Natural killer cell (primary cell): ENCODE results near the gene AXIN2. TPM values are rescaled to one million over a fixed set of nuclear protein-coding genes. Genes with fewer than 3 reads are reported as not detected.

Source experiments
- ATAC-seq, 3 donors: fragments of 150-1000 bp in 2 of 3; fragments of 200-7000 bp in 1 of 3; cut with Tn5 transposase; 1 replicate in 1 of 3; 2 replicates in 2 of 3; pipeline ENCODE4 v1.10.0; 2021; ENCODE audit warnings: mild to moderate bottlenecking in 2 of 3, moderate library complexity in 2 of 3
- DNase-seq, 2 donors: peaks; one replicate each; pipeline versions ENCODE4 v3.0.0 to v3.0.0-alpha.2; 2013 to 2021; ENCODE audit warnings: mixed read lengths in 1 of 2
- H3K27ac ChIP-seq: one replicate; pipeline ENCODE4 v1.5.1; 2013; ENCODE audit warnings: mild to moderate bottlenecking, low read length
- H3K27me3 ChIP-seq: one replicate; pipeline ENCODE4 v1.6.1; 2013; ENCODE audit warnings: low read length; ENCODE audit not compliant: control insufficient read depth, insufficient read depth
- H3K36me3 ChIP-seq: one replicate; pipeline ENCODE4 v1.6.1; 2013; ENCODE audit warnings: low read length; ENCODE audit not compliant: control insufficient read depth, insufficient read depth
- H3K4me1 ChIP-seq: one replicate; pipeline ENCODE4 v1.6.1; 2013; ENCODE audit warnings: low read length; ENCODE audit not compliant: control insufficient read depth, insufficient read depth
- H3K4me3 ChIP-seq: one replicate; pipeline ENCODE4 v1.5.1; 2013; ENCODE audit warnings: low read length
- H3K9me3 ChIP-seq: one replicate; pipeline ENCODE4 v1.6.1; 2013; ENCODE audit warnings: low read length; ENCODE audit not compliant: control insufficient read depth, insufficient read depth
- H3K27ac Mint-ChIP-seq, 2 donors: one replicate each; pipeline ENCODE4 v1.8.0; 2022; ENCODE audit warnings: mild to moderate bottlenecking in 2 of 2, mixed read lengths in 2 of 2, moderate library complexity in 1 of 2
- H3K27me3 Mint-ChIP-seq, 2 donors: one replicate each; pipeline ENCODE4 v1.8.0; 2022; ENCODE audit warnings: low read depth in 2 of 2, mixed read lengths in 2 of 2
- H3K36me3 Mint-ChIP-seq: one replicate; pipeline ENCODE4 v1.8.0; 2022; ENCODE audit warnings: mixed read lengths
- H3K4me1 Mint-ChIP-seq, 2 donors: one replicate each; pipeline ENCODE4 v1.8.0; 2022; ENCODE audit warnings: mixed read lengths in 2 of 2
- H3K4me3 Mint-ChIP-seq: one replicate; pipeline ENCODE4 v1.8.0; 2022; ENCODE audit warnings: mild to moderate bottlenecking, moderate library complexity, mixed read lengths
- H3K9me3 Mint-ChIP-seq, 2 donors: one replicate each; pipeline ENCODE4 v1.8.0; 2022; ENCODE audit warnings: mixed read lengths in 2 of 2
- CTCF ChIP-seq: fragments of 200-600 bp; IDR thresholded peaks from one replicate; pipeline ENCODE4 v1.8.0; 2022; ENCODE audit warnings: antibody characterized with exemption
- WGBS: methylation state at CpG from one replicate; pipeline ENCODE4 v1.1.7; 2013; ENCODE audit warnings: missing lambda C conversion rate; ENCODE audit not compliant: insufficient coverage; 5-methylcytosine and 5-hydroxymethylcytosine counted together
- intact Hi-C: fragments of 100-400 bp; cut with micrococcal nuclease; formaldehyde crosslinking; loops from one replicate; pipeline ENCODE4 v1.14.2; 2022
- total RNA-seq, 4 donors: library from RNA; stranded (reverse); fragments of 120-200 nt in 1 of 4; gene quantifications; one replicate each; pipeline versions ENCODE4 v1.2.3 to v1.2.4, GENCODE V29; 2013 to 2022

AXIN2 gene
- total RNA-seq, 3 donors from 2014 or later (not counting 1 experiment from before 2014, with no cell fraction given), result 1.3 to 4.1 (median 1.7) TPM

GRCh38 chr17:65529761-65530522 lies 31.5 kb downstream of the AXIN2 start:
- TF ChIP-seq CTCF, result no peak
- H3K4me3 Mint-ChIP-seq, result no peak overlapping the region
- H3K36me3 ChIP-seq, result no peaks in the 10 kb centered on the region
- H3K4me1 Mint-ChIP-seq, result no peaks in the 10 kb centered on the region
- H3K27ac Mint-ChIP-seq, result no peak overlapping the region
- H3K4me3 ChIP-seq, result no peak overlapping the region
- H3K27ac ChIP-seq, result no peak overlapping the region
- intact Hi-C loops, result no loop called here
- ATAC-seq (no peak), DNase-seq (no peak)
- H3K9me3 ChIP-seq, result no peaks in the 10 kb centered on the region
- no peaks in the 10 kb centered on the region for H3K27me3 ChIP-seq
- no peaks in the 10 kb centered on the region for H3K27me3 Mint-ChIP-seq
- no peaks in the 10 kb centered on the region for H3K9me3 Mint-ChIP-seq
- WGBS, result 94% methylated on average over 17 of the region's 17 CpGs
- H3K36me3 Mint-ChIP-seq, result no peaks in the 10 kb centered on the region
- no peaks in the 10 kb centered on the region for H3K4me1 ChIP-seq

- no peak for DNase-seq
- no peak overlapping the region for H3K27ac ChIP-seq
- H3K36me3 ChIP-seq, result no peaks in the 10 kb centered on the region
- no peak for TF ChIP-seq CTCF
- H3K27me3 Mint-ChIP-seq, result peaks cover 0 to 3% of the 10 kb centered on the region in 2 donors
- H3K9me3 Mint-ChIP-seq, result no peaks in the 10 kb centered on the region
- intact Hi-C loops, result no loop called here
- WGBS, result 94% methylated on average over 6 of the region's 7 CpGs
- H3K36me3 Mint-ChIP-seq, result no peaks in the 10 kb centered on the region
- H3K27ac Mint-ChIP-seq, result no peak overlapping the region
- peaks cover 3% of the 10 kb centered on the region for H3K4me1 ChIP-seq
- ATAC-seq, result no peak
- H3K4me3 ChIP-seq, result no peak overlapping the region
- H3K9me3 ChIP-seq, result no peaks in the 10 kb centered on the region
- peaks cover 3 to 4% of the 10 kb centered on the region in 2 donors for H3K4me1 Mint-ChIP-seq
- H3K27me3 ChIP-seq, result no peaks in the 10 kb centered on the region
- no peak overlapping the region for H3K4me3 Mint-ChIP-seq
Observed at GRCh38 chr17:65529040-65529633, 32.3 kb downstream of the AXIN2 start.

- Mint-ChIP-seq H3K27me3 (peaks cover 0 to 7% of the 10 kb centered on the region in 2 donors), H3K4me3 (no peak overlapping the region), H3K27ac (no peak overlapping the region), H3K4me1 (peaks cover 14 to 15% of the 10 kb centered on the region in 2 donors), H3K9me3 (no peaks in the 10 kb centered on the region), H3K36me3 (no peaks in the 10 kb centered on the region)
- intact Hi-C loops, result no loop called here
- Histone ChIP-seq H3K9me3 (no peaks in the 10 kb centered on the region), H3K27ac (no peak overlapping the region), H3K36me3 (no peaks in the 10 kb centered on the region), H3K4me3 (no peak overlapping the region), H3K27me3 (no peaks in the 10 kb centered on the region), H3K4me1 (peaks cover 13% of the 10 kb centered on the region)
- WGBS, result 93% methylated on average over 14 of the region's 16 CpGs
- no peak for DNase-seq
- no peak for TF ChIP-seq CTCF
- no peak for ATAC-seq
Observed at GRCh38 chr17:65527857-65528591, 33.4 kb downstream of the AXIN2 start.
